K562 (cell line): ENCODE results near the gene KAT7. TPM values are rescaled to one million over a fixed set of nuclear protein-coding genes. Genes with fewer than 3 reads are reported as not detected.

Experiments used
- AFF1 ChIP-seq, 2 experiments: fragments of 450-650 bp; IDR thresholded peaks; 2 replicates each; pipeline ENCODE4 v1.6.1; 2018; ENCODE audit warnings: mild to moderate bottlenecking in 2 of 2, low read depth in 1 of 2; ENCODE audit not compliant: partially characterized antibody in 2 of 2
- ATF7 ChIP-seq: fragments of 450-650 bp; IDR thresholded peaks from 2 replicates; pipeline ENCODE4 v1.7.1; 2014; ENCODE audit warnings: mild to moderate bottlenecking, moderate library complexity
- BCL6 ChIP-seq: fragments of 250-450 bp; sonication (Bioruptor Pico); IDR thresholded peaks from 2 replicates; pipeline ENCODE4 v1.4.0; 2020
- CBFB ChIP-seq: sonication (generic); formaldehyde crosslinking; IDR thresholded peaks from 2 replicates; pipeline ENCODE4 v1.4.0; 2020; ENCODE audit warnings: mild to moderate bottlenecking, missing genetic modification reagents
- DEAF1 ChIP-seq: fragments of 450-650 bp; formaldehyde crosslinking; IDR thresholded peaks from 2 replicates; pipeline ENCODE4 v1.4.0; 2020; ENCODE audit warnings: mild to moderate bottlenecking, moderate library complexity
- EHMT2 ChIP-seq: fragments of 450-650 bp; IDR thresholded peaks from 2 replicates; pipeline ENCODE4 v1.6.1; 2018; ENCODE audit warnings: antibody characterized with exemption
- MYNN ChIP-seq, 2 experiments: sonication (generic); formaldehyde crosslinking in 1 of 2; IDR thresholded peaks; 2 replicates each; pipeline versions ENCODE4 v1.5.0 to v1.6.1; 2016 to 2020; ENCODE audit warnings: antibody characterized with exemption in 1 of 2, missing genetic modification reagents in 1 of 2
- NR1H2 ChIP-seq: sonication (generic); formaldehyde crosslinking; IDR thresholded peaks from 2 replicates; pipeline ENCODE4 v1.4.0; 2020; ENCODE audit warnings: mild to moderate bottlenecking, missing genetic modification reagents
- NR2C2 ChIP-seq, 2 experiments: fragments of 200-800 bp in 1 of 2; sonication (Bioruptor generic) in 1 of 2; sonication (generic) in 1 of 2; formaldehyde crosslinking in 1 of 2; IDR thresholded peaks; 2 replicates each; pipeline versions ENCODE4 v1.6.1 to v1.8.0; 2016 to 2022; ENCODE audit warnings: mild to moderate bottlenecking in 1 of 2, missing compliant biosample characterization in 1 of 2, missing genetic modification characterization in 1 of 2, missing genetic modification reagents in 1 of 2
- SPI1 ChIP-seq: IDR thresholded peaks from 2 replicates; pipeline ENCODE4 v1.6.1; 2011; ENCODE audit warnings: low read depth, low read length, control low read depth, borderline replicate concordance
- TFE3 ChIP-seq: fragments of 450-650 bp; formaldehyde crosslinking; IDR thresholded peaks from 2 replicates; pipeline ENCODE4 v1.4.0; 2020; ENCODE audit warnings: mild to moderate bottlenecking, mixed read lengths
- ZNF512 ChIP-seq: IDR thresholded peaks from 2 replicates; pipeline ENCODE4 v1.6.1; 2016; ENCODE audit warnings: missing genetic modification characterization, missing compliant biosample characterization
- ZNF75A ChIP-seq: fragments of 450-650 bp; formaldehyde crosslinking; IDR thresholded peaks from 2 replicates; pipeline ENCODE4 v1.4.0; 2020; ENCODE audit warnings: mild to moderate bottlenecking
- polyA plus RNA-seq, 8 experiments: library from polyadenylated mRNA; depleted of rRNA in 4 of 8; stranded (reverse) in 5 of 8; unstranded in 3 of 8; fragments of >200 nt; fragmentation: Nextera tagmentation in 2 of 8; fragmentation: Illumina TruSeq in 1 of 8; extraction: Ambion mirVana in 2 of 8; extraction: Trizol in 1 of 8; gene quantifications; 2 replicates each; pipeline versions ENCODE4 v1.2.1 to v1.2.3, GENCODE V29; 2011 to 2014; ENCODE audit warnings: inconsistent platforms in 1 of 8, missing spikeins in 1 of 8
- total RNA-seq, 7 experiments: library from RNA; depleted of rRNA in 6 of 7; stranded (reverse); fragments of >200 nt in 6 of 7; fragmentation: Illumina TruSeq in 2 of 7; extraction: Trizol in 2 of 7; gene quantifications; 2 replicates each; pipeline versions ENCODE4 v1.2.1 to v1.2.3, GENCODE V29; 2011 to 2021; ENCODE audit warnings: low replicate concordance in 1 of 7

Gene KAT7
- total and polyA plus RNA-seq, 9 of the 15 experiments (the other 6 are each of a cell fraction or from before 2014, with no cell fraction given), result 10.8 to 57.3 (median 34.8) TPM

GRCh38 chr17:49788478-49789242, at the start of gene KAT7 (continued):
- no peak for TF ChIP-seq DEAF1 (CRISPR knock-in tag)
- no peak for TF ChIP-seq ZNF512 (tag)
- TF ChIP-seq BCL6 (CRISPR knock-in tag), result peak; percentile 51; the same call in 1 of the 2 replicates
- peak; percentile 92; the same call in 1 of the 2 replicates for TF ChIP-seq NR1H2 (CRISPR knock-in tag)
- TF ChIP-seq CBFB, result peak; percentile 77; the same call in 1 of the 2 replicates
- TF ChIP-seq EHMT2, result peak; percentile 70; the same call in 1 of the 2 replicates
- no peak for TF ChIP-seq ZNF75A
- no peak; the same call in 1 of the 2 replicates for TF ChIP-seq TFE3 (CRISPR knock-in tag)
- peak; percentile 66; the same call in 1 of the 2 replicates for TF ChIP-seq NR2C2 (CRISPR knock-in tag; IDR thresholded peaks at IDR 0.05)
- TF ChIP-seq NR2C2 (tag; IDR thresholded peaks at IDR 0.05), result peak; percentile 92
- TF ChIP-seq AFF1 (IDR thresholded peaks at IDR 0.05; ENCODE audit: low read depth in 1 of 2, partially characterized antibody in 2 of 2), result peak in 1 of 2 experiments; percentile 93
- TF ChIP-seq ATF7, result peak; percentile 84
- TF ChIP-seq MYNN (IDR thresholded peaks at IDR 0.05), result no peak
- TF ChIP-seq MYNN (CRISPR knock-in tag; IDR thresholded peaks at IDR 0.05), result no peak
- TF ChIP-seq SPI1, result no peak
